WTC11 (cell line): ENCODE data around the gene PYCARD. TPM values are rescaled to one million over a fixed set of nuclear protein-coding genes. Genes with fewer than 3 reads are reported as not detected.
A peak's percentile ranks its signal among the peaks of the same experiment; 100 is the strongest.

Experiments used
- ATF6 ChIP-seq: sonication (generic); formaldehyde crosslinking; IDR thresholded peaks from 2 replicates; pipeline ENCODE4 v1.8.1; 2023; ENCODE audit warnings: mild to moderate bottlenecking, missing genetic modification reagents
- CBFB ChIP-seq: sonication (generic); formaldehyde crosslinking; IDR thresholded peaks from 2 replicates; pipeline ENCODE4 v1.8.1; 2022; ENCODE audit warnings: mild to moderate bottlenecking, low read depth, missing genetic modification reagents
- E2F1 ChIP-seq: sonication (generic); formaldehyde crosslinking; IDR thresholded peaks from 2 replicates; pipeline ENCODE4 v1.8.0; 2022; ENCODE audit warnings: mild to moderate bottlenecking, missing genetic modification reagents
- E2F5 ChIP-seq: sonication (generic); formaldehyde crosslinking; IDR thresholded peaks from 2 replicates; pipeline ENCODE4 v1.8.1; 2022; ENCODE audit warnings: mild to moderate bottlenecking, moderate library complexity, missing genetic modification reagents
- FOXJ3 ChIP-seq: sonication (generic); formaldehyde crosslinking; IDR thresholded peaks from 2 replicates; pipeline ENCODE4 v1.9.0; 2021; ENCODE audit warnings: missing genetic modification reagents, mild to moderate bottlenecking, borderline replicate concordance
- HMGA2 ChIP-seq: fragments of 250-450 bp; sonication (Bioruptor Pico); IDR thresholded peaks from 2 replicates; pipeline ENCODE4 v1.4.0; 2021; ENCODE audit warnings: mild to moderate bottlenecking, moderate library complexity
- JUN ChIP-seq: sonication (generic); formaldehyde crosslinking; IDR thresholded peaks from 2 replicates; pipeline ENCODE4 v1.8.0; 2023; ENCODE audit warnings: mild to moderate bottlenecking, missing genetic modification reagents
- MXD4 ChIP-seq: fragments of 250-450 bp; sonication (Bioruptor Pico); IDR thresholded peaks from 2 replicates; pipeline ENCODE4 v1.8.0; 2021; ENCODE audit warnings: mild to moderate bottlenecking, moderate library complexity, borderline replicate concordance
- NR2C2 ChIP-seq: sonication (generic); formaldehyde crosslinking; IDR thresholded peaks from 2 replicates; pipeline ENCODE4 v1.8.0; 2022; ENCODE audit warnings: mild to moderate bottlenecking, missing genetic modification reagents
- NR3C1 ChIP-seq: sonication (generic); formaldehyde crosslinking; conservative IDR thresholded peaks from 2 replicates; pipeline ENCODE4 v1.8.1; 2023; ENCODE audit warnings: low read depth, mild to moderate bottlenecking, missing genetic modification reagents
- PRDM15 ChIP-seq: sonication (generic); formaldehyde crosslinking; IDR thresholded peaks from 2 replicates; pipeline ENCODE4 v1.8.0; 2022; ENCODE audit warnings: missing genetic modification reagents
- RORB ChIP-seq: fragments of 250-450 bp; sonication (Bioruptor Pico); IDR thresholded peaks from 2 replicates; pipeline ENCODE4 v1.9.0; 2021; ENCODE audit warnings: mild to moderate bottlenecking
- SP1 ChIP-seq: sonication (generic); formaldehyde crosslinking; conservative IDR thresholded peaks from 2 replicates; pipeline ENCODE4 v1.8.1; 2022; ENCODE audit warnings: missing genetic modification reagents
- TEAD1 ChIP-seq: sonication (generic); formaldehyde crosslinking; IDR thresholded peaks from 2 replicates; pipeline ENCODE4 v1.8.0; 2022; ENCODE audit warnings: mild to moderate bottlenecking, missing genetic modification reagents
- ZMAT4 ChIP-seq: fragments of 250-450 bp; sonication (Bioruptor Pico); IDR thresholded peaks from 2 replicates; pipeline ENCODE4 v1.9.0; 2021; ENCODE audit warnings: mild to moderate bottlenecking
- ZNF232 ChIP-seq: sonication (generic); formaldehyde crosslinking; IDR thresholded peaks from 2 replicates; pipeline ENCODE4 v1.8.0; 2022; ENCODE audit warnings: mild to moderate bottlenecking, missing genetic modification reagents
- ZNF423 ChIP-seq: fragments of 250-450 bp; sonication (Bioruptor Pico); IDR thresholded peaks from 2 replicates; pipeline ENCODE4 v2.1.2; 2022; ENCODE audit warnings: mild to moderate bottlenecking, moderate library complexity
- total RNA-seq: library from RNA; stranded (reverse); gene quantifications from 3 replicates; pipeline ENCODE4 v1.2.3, GENCODE V29; 2021
- TF ChIP-seq, protein P1 (sequence below): fragments of 250-450 bp; sonication (Bioruptor Pico); IDR thresholded peaks from 2 replicates; pipeline ENCODE4 v1.9.0; 2021; ENCODE audit warnings: mild to moderate bottlenecking, borderline replicate concordance
- TF ChIP-seq, protein P2 (sequence below): sonication (generic); formaldehyde crosslinking; IDR thresholded peaks from 2 replicates; pipeline ENCODE4 v1.8.1; 2023; ENCODE audit warnings: mild to moderate bottlenecking, missing genetic modification reagents, borderline replicate concordance
- TF ChIP-seq, protein P3 (sequence below): fragments of 250-450 bp; sonication (Bioruptor Pico); IDR thresholded peaks from 2 replicates; pipeline ENCODE4 v2.1.2; 2022; ENCODE audit warnings: mild to moderate bottlenecking, moderate library complexity

PYCARD gene
- total RNA-seq, 1 experiment from 2014 or later: 35.2 TPM

DNA sequence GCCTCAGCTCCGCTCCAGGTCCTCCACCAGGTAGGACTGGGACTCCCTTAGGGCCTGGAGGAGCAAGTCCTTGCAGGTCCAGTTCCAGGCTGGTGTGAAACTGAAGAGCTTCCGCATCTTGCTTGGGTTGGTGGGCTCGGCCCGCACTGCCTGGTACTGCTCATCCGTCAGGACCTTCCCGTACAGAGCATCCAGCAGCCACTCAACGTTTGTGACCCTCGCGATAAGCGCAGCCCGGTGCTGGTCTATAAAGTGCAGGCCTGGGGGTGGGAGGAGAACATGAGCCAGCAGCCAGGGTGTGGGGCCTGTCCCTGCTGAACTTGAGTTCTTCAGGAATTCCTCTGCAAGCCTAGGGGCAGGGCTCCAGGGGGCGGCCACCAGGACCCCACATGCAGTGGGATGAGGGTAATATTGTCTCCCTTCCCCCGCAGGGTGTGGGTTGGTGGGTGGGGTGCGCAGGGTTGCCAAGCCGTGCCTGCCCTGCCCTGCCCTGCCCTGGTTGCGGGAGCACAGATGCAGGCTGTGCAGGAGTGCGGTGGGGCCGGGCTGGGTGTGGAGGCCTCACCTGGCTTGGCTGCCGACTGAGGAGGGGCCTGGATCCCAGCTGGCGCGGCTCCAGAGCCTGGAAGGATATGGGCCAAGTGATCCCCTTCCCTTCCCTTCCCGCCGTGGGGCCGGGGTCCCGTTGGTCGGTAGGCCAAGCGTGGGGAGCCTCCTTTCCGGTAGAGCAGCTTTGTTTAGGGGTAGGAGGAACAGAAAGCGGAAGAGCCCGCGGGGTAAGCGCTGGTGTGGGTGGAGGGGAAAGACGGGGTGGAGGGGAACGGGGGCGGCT, 762 bp downstream of the PYCARD start (continued):
- TF ChIP-seq ZMAT4 (CRISPR knock-in tag) (no peak; the same call in 1 of the 2 replicates), ATF6 (CRISPR knock-in tag) (no peak), NR2C2 (CRISPR knock-in tag) (no peak), PRDM15 (CRISPR knock-in tag) (peak; percentile 58), MXD4 (CRISPR knock-in tag) (no peak), TEAD1 (CRISPR knock-in tag) (peak; percentile 48; the same call in 1 of the 2 replicates), JUN (no peak), E2F5 (CRISPR knock-in tag) (no peak), ZNF423 (no peak), E2F1 (CRISPR knock-in tag) (no peak), NR3C1 (CRISPR knock-in tag) (no peak), ZNF232 (no peak), CBFB (no peak), RORB (CRISPR knock-in tag) (no peak), HMGA2 (CRISPR knock-in tag) (no peak), FOXJ3 (CRISPR knock-in tag) (no peak), SP1 (CRISPR knock-in tag) (no peak; the same call in 1 of the 2 replicates)
- TF ChIP-seq, protein P1, sequence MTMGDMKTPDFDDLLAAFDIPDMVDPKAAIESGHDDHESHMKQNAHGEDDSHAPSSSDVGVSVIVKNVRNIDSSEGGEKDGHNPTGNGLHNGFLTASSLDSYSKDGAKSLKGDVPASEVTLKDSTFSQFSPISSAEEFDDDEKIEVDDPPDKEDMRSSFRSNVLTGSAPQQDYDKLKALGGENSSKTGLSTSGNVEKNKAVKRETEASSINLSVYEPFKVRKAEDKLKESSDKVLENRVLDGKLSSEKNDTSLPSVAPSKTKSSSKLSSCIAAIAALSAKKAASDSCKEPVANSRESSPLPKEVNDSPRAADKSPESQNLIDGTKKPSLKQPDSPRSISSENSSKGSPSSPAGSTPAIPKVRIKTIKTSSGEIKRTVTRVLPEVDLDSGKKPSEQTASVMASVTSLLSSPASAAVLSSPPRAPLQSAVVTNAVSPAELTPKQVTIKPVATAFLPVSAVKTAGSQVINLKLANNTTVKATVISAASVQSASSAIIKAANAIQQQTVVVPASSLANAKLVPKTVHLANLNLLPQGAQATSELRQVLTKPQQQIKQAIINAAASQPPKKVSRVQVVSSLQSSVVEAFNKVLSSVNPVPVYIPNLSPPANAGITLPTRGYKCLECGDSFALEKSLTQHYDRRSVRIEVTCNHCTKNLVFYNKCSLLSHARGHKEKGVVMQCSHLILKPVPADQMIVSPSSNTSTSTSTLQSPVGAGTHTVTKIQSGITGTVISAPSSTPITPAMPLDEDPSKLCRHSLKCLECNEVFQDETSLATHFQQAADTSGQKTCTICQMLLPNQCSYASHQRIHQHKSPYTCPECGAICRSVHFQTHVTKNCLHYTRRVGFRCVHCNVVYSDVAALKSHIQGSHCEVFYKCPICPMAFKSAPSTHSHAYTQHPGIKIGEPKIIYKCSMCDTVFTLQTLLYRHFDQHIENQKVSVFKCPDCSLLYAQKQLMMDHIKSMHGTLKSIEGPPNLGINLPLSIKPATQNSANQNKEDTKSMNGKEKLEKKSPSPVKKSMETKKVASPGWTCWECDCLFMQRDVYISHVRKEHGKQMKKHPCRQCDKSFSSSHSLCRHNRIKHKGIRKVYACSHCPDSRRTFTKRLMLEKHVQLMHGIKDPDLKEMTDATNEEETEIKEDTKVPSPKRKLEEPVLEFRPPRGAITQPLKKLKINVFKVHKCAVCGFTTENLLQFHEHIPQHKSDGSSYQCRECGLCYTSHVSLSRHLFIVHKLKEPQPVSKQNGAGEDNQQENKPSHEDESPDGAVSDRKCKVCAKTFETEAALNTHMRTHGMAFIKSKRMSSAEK (CRISPR knock-in tag): no peak; the same call in 1 of the 2 replicates
- TF ChIP-seq, protein P2, sequence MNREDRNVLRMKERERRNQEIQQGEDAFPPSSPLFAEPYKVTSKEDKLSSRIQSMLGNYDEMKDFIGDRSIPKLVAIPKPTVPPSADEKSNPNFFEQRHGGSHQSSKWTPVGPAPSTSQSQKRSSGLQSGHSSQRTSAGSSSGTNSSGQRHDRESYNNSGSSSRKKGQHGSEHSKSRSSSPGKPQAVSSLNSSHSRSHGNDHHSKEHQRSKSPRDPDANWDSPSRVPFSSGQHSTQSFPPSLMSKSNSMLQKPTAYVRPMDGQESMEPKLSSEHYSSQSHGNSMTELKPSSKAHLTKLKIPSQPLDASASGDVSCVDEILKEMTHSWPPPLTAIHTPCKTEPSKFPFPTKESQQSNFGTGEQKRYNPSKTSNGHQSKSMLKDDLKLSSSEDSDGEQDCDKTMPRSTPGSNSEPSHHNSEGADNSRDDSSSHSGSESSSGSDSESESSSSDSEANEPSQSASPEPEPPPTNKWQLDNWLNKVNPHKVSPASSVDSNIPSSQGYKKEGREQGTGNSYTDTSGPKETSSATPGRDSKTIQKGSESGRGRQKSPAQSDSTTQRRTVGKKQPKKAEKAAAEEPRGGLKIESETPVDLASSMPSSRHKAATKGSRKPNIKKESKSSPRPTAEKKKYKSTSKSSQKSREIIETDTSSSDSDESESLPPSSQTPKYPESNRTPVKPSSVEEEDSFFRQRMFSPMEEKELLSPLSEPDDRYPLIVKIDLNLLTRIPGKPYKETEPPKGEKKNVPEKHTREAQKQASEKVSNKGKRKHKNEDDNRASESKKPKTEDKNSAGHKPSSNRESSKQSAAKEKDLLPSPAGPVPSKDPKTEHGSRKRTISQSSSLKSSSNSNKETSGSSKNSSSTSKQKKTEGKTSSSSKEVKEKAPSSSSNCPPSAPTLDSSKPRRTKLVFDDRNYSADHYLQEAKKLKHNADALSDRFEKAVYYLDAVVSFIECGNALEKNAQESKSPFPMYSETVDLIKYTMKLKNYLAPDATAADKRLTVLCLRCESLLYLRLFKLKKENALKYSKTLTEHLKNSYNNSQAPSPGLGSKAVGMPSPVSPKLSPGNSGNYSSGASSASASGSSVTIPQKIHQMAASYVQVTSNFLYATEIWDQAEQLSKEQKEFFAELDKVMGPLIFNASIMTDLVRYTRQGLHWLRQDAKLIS (CRISPR knock-in tag): no peak
- TF ChIP-seq, protein P3, sequence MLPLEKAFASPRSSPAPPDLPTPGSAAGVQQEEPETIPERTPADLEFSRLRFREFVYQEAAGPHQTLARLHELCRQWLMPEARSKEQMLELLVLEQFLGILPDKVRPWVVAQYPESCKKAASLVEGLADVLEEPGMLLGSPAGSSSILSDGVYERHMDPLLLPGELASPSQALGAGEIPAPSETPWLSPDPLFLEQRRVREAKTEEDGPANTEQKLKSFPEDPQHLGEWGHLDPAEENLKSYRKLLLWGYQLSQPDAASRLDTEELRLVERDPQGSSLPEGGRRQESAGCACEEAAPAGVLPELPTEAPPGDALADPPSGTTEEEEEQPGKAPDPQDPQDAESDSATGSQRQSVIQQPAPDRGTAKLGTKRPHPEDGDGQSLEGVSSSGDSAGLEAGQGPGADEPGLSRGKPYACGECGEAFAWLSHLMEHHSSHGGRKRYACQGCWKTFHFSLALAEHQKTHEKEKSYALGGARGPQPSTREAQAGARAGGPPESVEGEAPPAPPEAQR: no peak
